Stimulated activated CD4-positive, alpha-beta T cell treated with anti-CD3 and anti-CD28 coated beads, Interleukin-15, amount 100 ng/mL, for 48 hours (primary cell): ENCODE data around the gene DAP3.

Experiments used
- DNase-seq, 2 donors: peaks; one replicate each; pipeline ENCODE4 v3.0.0-alpha.2; 2020; ENCODE audit warnings: low read depth in 2 of 2

The DAP3 gene

GRCh38 chr1:155776414-155776813, 87.5 kb downstream of the DAP3 start:
- no peak for DNase-seq

- DNase-seq: no peak
Measured at GRCh38 chr1:155777582-155777981, 88.7 kb downstream of the DAP3 start.
